SU-DHL-6 (cell line): Measurements from ENCODE around the gene NR1H2.

Experiments used
- EZH2phosphoT487 ChIP-seq: fragments of 200-600 bp; sonication (generic), shearing (Covaris generic); conservative IDR thresholded peaks from 2 replicates; pipeline ENCODE4 v1.6.1; 2018; ENCODE audit warnings: mild to moderate bottlenecking, antibody characterized with exemption, low read length, moderate library complexity, mixed read lengths
- TF ChIP-seq, protein P1 (sequence below): fragments of 200-600 bp; sonication (generic); IDR thresholded peaks from one replicate; pipeline ENCODE4 v1.5.1; 2017; ENCODE audit warnings: antibody characterized with exemption, mild to moderate bottlenecking, low read length, moderate library complexity; ENCODE audit not compliant: insufficient read depth, poor library complexity, severe bottlenecking

DNA sequence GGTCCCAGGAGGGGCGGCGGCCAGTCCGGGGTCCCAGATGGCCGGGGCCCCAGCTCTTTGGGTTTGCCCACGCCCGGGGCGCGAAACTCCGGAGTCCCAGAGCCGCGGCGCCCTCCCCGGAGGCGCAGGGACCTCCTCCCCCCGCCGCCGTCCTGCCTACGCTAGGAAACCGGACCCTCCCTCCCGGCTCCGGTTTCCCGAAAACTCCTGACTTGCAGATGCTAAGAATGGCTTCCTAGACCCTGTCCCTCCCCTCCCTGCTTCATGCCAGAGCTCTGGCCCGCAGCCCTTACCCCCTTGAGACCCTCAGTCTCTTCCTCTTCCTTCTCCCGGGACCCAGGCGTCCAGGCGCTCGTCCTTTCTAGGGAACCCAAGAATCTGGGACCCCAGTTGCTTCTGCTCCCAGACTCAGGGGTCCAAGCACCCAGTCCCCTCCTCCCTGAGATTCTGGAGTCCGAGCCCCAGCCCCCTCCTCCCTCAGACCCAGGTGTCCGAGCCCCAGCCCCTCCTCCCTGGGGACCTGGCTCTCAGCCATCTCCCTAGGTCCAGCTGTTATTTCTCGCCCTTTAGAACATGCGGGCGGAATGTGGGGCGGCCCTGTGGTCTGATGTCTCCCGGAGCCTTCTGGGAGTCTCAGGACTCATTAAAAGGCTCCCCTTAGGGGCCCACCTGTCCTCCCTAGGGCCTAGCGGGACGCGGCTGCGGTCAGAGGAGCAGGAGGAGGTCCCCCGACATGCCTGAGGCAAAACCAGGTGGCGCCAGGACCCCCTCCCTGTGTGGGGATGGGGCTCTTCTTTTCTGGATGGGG is 56.2 kb downstream of the NR1H2 start, which contains the start of gene MYBPC2:
- TF ChIP-seq, protein P1, sequence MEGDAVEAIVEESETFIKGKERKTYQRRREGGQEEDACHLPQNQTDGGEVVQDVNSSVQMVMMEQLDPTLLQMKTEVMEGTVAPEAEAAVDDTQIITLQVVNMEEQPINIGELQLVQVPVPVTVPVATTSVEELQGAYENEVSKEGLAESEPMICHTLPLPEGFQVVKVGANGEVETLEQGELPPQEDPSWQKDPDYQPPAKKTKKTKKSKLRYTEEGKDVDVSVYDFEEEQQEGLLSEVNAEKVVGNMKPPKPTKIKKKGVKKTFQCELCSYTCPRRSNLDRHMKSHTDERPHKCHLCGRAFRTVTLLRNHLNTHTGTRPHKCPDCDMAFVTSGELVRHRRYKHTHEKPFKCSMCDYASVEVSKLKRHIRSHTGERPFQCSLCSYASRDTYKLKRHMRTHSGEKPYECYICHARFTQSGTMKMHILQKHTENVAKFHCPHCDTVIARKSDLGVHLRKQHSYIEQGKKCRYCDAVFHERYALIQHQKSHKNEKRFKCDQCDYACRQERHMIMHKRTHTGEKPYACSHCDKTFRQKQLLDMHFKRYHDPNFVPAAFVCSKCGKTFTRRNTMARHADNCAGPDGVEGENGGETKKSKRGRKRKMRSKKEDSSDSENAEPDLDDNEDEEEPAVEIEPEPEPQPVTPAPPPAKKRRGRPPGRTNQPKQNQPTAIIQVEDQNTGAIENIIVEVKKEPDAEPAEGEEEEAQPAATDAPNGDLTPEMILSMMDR, result no peak
- TF ChIP-seq EZH2phosphoT487, result no peak
